HepG2 (cell line): ENCODE results near the gene CDC42EP1. TPM values are rescaled to one million over a fixed set of nuclear protein-coding genes. Genes with fewer than 3 reads are reported as not detected.

Experiments
- ATF2 ChIP-seq: sonication (generic); formaldehyde crosslinking; IDR thresholded peaks from 2 replicates; pipeline ENCODE4 v1.4.0; 2020; ENCODE audit warnings: missing genetic modification reagents
- ATF7-NPFF ChIP-seq: sonication (generic); formaldehyde crosslinking; IDR thresholded peaks from 2 replicates; pipeline ENCODE4 v1.8.1; 2023; ENCODE audit warnings: mild to moderate bottlenecking, low read depth, missing genetic modification reagents, moderate library complexity
- CEBPG ChIP-seq: IDR thresholded peaks from 2 replicates; pipeline ENCODE4 v1.6.1; 2016
- CHD2 ChIP-seq: IDR thresholded peaks from 2 replicates; pipeline ENCODE4 v1.6.1; 2011; ENCODE audit warnings: low read depth, low read length, improper control_type of control experiment
- HMG20B ChIP-seq: conservative IDR thresholded peaks from 2 replicates; pipeline ENCODE4 v1.6.1; 2016; ENCODE audit warnings: missing genetic modification reagents, missing compliant biosample characterization
- NR2F1 ChIP-seq, 2 experiments: fragments of 450-650 bp in 1 of 2; formaldehyde crosslinking in 1 of 2; IDR thresholded peaks; 2 replicates each; pipeline versions ENCODE4 v1.5.0 to v1.6.1; 2016 to 2020; ENCODE audit warnings: mild to moderate bottlenecking in 1 of 2, missing compliant biosample characterization in 1 of 2, missing genetic modification reagents in 1 of 2, moderate library complexity in 1 of 2
- PHF20 ChIP-seq: sonication (generic); formaldehyde crosslinking; IDR thresholded peaks from 2 replicates; pipeline ENCODE4 v1.5.0; 2020; ENCODE audit warnings: mild to moderate bottlenecking, missing genetic modification reagents
- TERF1 ChIP-seq: sonication (generic); formaldehyde crosslinking; IDR thresholded peaks from 2 replicates; pipeline ENCODE4 v1.8.0; 2022; ENCODE audit warnings: mild to moderate bottlenecking, missing genetic modification reagents, moderate library complexity
- ZC3H13 ChIP-seq: sonication (generic); formaldehyde crosslinking; IDR thresholded peaks from 2 replicates; pipeline ENCODE4 v1.8.1; 2023; ENCODE audit warnings: mild to moderate bottlenecking, missing genetic modification reagents, moderate library complexity
- ZFP82 ChIP-seq: sonication (generic); formaldehyde crosslinking; IDR thresholded peaks from 2 replicates; pipeline ENCODE4 v1.5.1; 2020; ENCODE audit warnings: mild to moderate bottlenecking, missing genetic modification reagents, borderline replicate concordance
- ZMYM3 ChIP-seq: sonication (generic); formaldehyde crosslinking; IDR thresholded peaks from 2 replicates; pipeline ENCODE4 v1.5.1; 2020; ENCODE audit warnings: mild to moderate bottlenecking, missing genetic modification reagents
- ZNF101 ChIP-seq: sonication (generic); formaldehyde crosslinking; IDR thresholded peaks from 2 replicates; pipeline ENCODE4 v1.4.0; 2020; ENCODE audit warnings: mild to moderate bottlenecking, low read depth, missing genetic modification reagents, borderline replicate concordance
- ZSCAN21 ChIP-seq: sonication (generic); formaldehyde crosslinking; IDR thresholded peaks from 2 replicates; pipeline ENCODE4 v1.8.0; 2022; ENCODE audit warnings: mild to moderate bottlenecking, missing genetic modification reagents, moderate library complexity, borderline replicate concordance
- polyA plus RNA-seq, 8 experiments: library from polyadenylated mRNA; depleted of rRNA in 3 of 8; stranded (reverse) in 7 of 8; unstranded in 1 of 8; fragments of >200 nt; fragmentation: Illumina TruSeq in 4 of 8; extraction: Trizol in 4 of 8; gene quantifications; 2 replicates each; pipeline versions ENCODE4 v1.2.1 to v1.2.3, GENCODE V29; 2011 to 2016; ENCODE audit warnings: low read depth in 4 of 8, missing spikeins in 1 of 8, mixed read lengths in 1 of 8; ENCODE audit not compliant: insufficient read depth in 1 of 8
- total RNA-seq, 5 experiments: library from RNA; depleted of rRNA; stranded (reverse); fragments of >200 nt; fragmentation: Illumina TruSeq; extraction: Trizol; gene quantifications; 2 replicates each; pipeline ENCODE4 v1.2.3, GENCODE V29; 2016; ENCODE audit warnings: low read depth in 1 of 5
- TF ChIP-seq, protein P1 (sequence below): sonication (generic); formaldehyde crosslinking; IDR thresholded peaks from 2 replicates; pipeline ENCODE4 v1.4.0; 2020; ENCODE audit warnings: missing genetic modification reagents
- TF ChIP-seq, protein P2 (sequence below): sonication (generic); formaldehyde crosslinking; IDR thresholded peaks from 2 replicates; pipeline ENCODE4 v1.4.0; 2020; ENCODE audit warnings: missing genetic modification reagents, borderline replicate concordance

Gene CDC42EP1
- total and polyA plus RNA-seq, 2 of the 13 experiments (the other 11 are each of a cell fraction or from before 2014, with no cell fraction given), result 17.1 to 29.5 TPM

- TF ChIP-seq, protein P1, sequence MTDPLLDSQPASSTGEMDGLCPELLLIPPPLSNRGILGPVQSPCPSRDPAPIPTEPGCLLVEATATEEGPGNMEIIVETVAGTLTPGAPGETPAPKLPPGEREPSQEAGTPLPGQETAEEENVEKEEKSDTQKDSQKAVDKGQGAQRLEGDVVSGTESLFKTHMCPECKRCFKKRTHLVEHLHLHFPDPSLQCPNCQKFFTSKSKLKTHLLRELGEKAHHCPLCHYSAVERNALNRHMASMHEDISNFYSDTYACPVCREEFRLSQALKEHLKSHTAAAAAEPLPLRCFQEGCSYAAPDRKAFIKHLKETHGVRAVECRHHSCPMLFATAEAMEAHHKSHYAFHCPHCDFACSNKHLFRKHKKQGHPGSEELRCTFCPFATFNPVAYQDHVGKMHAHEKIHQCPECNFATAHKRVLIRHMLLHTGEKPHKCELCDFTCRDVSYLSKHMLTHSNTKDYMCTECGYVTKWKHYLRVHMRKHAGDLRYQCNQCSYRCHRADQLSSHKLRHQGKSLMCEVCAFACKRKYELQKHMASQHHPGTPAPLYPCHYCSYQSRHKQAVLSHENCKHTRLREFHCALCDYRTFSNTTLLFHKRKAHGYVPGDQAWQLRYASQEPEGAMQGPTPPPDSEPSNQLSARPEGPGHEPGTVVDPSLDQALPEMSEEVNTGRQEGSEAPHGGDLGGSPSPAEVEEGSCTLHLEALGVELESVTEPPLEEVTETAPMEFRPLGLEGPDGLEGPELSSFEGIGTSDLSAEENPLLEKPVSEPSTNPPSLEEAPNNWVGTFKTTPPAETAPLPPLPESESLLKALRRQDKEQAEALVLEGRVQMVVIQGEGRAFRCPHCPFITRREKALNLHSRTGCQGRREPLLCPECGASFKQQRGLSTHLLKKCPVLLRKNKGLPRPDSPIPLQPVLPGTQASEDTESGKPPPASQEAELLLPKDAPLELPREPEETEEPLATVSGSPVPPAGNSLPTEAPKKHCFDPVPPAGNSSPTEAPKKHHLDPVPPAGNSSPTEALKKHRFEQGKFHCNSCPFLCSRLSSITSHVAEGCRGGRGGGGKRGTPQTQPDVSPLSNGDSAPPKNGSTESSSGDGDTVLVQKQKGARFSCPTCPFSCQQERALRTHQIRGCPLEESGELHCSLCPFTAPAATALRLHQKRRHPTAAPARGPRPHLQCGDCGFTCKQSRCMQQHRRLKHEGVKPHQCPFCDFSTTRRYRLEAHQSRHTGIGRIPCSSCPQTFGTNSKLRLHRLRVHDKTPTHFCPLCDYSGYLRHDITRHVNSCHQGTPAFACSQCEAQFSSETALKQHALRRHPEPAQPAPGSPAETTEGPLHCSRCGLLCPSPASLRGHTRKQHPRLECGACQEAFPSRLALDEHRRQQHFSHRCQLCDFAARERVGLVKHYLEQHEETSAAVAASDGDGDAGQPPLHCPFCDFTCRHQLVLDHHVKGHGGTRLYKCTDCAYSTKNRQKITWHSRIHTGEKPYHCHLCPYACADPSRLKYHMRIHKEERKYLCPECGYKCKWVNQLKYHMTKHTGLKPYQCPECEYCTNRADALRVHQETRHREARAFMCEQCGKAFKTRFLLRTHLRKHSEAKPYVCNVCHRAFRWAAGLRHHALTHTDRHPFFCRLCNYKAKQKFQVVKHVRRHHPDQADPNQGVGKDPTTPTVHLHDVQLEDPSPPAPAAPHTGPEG (CRISPR knock-in tag), result no peak
- TF ChIP-seq, protein P2, sequence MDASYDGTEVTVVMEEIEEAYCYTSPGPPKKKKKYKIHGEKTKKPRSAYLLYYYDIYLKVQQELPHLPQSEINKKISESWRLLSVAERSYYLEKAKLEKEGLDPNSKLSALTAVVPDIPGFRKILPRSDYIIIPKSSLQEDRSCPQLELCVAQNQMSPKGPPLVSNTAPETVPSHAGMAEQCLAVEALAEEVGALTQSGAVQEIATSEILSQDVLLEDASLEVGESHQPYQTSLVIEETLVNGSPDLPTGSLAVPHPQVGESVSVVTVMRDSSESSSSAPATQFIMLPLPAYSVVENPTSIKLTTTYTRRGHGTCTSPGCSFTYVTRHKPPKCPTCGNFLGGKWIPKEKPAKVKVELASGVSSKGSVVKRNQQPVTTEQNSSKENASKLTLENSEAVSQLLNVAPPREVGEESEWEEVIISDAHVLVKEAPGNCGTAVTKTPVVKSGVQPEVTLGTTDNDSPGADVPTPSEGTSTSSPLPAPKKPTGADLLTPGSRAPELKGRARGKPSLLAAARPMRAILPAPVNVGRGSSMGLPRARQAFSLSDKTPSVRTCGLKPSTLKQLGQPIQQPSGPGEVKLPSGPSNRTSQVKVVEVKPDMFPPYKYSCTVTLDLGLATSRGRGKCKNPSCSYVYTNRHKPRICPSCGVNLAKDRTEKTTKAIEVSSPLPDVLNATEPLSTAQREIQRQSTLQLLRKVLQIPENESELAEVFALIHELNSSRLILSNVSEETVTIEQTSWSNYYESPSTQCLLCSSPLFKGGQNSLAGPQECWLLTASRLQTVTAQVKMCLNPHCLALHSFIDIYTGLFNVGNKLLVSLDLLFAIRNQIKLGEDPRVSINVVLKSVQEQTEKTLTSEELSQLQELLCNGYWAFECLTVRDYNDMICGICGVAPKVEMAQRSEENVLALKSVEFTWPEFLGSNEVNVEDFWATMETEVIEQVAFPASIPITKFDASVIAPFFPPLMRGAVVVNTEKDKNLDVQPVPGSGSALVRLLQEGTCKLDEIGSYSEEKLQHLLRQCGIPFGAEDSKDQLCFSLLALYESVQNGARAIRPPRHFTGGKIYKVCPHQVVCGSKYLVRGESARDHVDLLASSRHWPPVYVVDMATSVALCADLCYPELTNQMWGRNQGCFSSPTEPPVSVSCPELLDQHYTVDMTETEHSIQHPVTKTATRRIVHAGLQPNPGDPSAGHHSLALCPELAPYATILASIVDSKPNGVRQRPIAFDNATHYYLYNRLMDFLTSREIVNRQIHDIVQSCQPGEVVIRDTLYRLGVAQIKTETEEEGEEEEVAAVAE (CRISPR knock-in tag), result peak; percentile 78
- TF ChIP-seq ZFP82 (CRISPR knock-in tag) (0 out of 2 replicates have a peak, but pooled peaks have one; percentile 78), ZMYM3 (CRISPR knock-in tag) (peak; percentile 98), CHD2 (peak; percentile 72), ATF7-NPFF (peak; percentile 3; the same call in 1 of the 2 replicates), TERF1 (CRISPR knock-in tag) (no peak), ATF2 (peak; percentile 74), NR2F1 (CRISPR knock-in tag; IDR thresholded peaks at IDR 0.05) (peak; percentile 100), ZNF101 (peak; percentile 93; the same call in 1 of the 2 replicates), CEBPG (peak; percentile 94), PHF20 (CRISPR knock-in tag) (peak; percentile 58; the same call in 1 of the 2 replicates), HMG20B (CRISPR knock-in tag) (peak; percentile 91), ZC3H13 (CRISPR knock-in tag) (peak; percentile 83; the same call in 1 of the 2 replicates), ZSCAN21 (CRISPR knock-in tag) (peak; percentile 77; the same call in 1 of the 2 replicates)
These were observed 14.4 kb upstream of the CDC42EP1 start (continued) for GRCh38 chr22:37545703-37546436.
